GM12891 (cell line): Measurements from ENCODE around the gene ADORA2A.

Experiments
- PAX5 ChIP-seq: IDR thresholded peaks from 2 replicates; pipeline ENCODE4 v1.6.1; 2011; ENCODE audit warnings: low read length, moderate library complexity, mild to moderate bottlenecking; ENCODE audit not compliant: insufficient read depth, severe bottlenecking
- POLR2A ChIP-seq: IDR thresholded peaks from 2 replicates; pipeline ENCODE4 v1.6.1; 2011; ENCODE audit warnings: low read depth, low read length, control low read depth
- POLR2AphosphoS5 ChIP-seq: IDR thresholded peaks from 2 replicates; pipeline ENCODE4 v1.6.1; 2011; ENCODE audit warnings: low read depth, low read length, control low read depth
- POU2F2 ChIP-seq: IDR thresholded peaks from 2 replicates; pipeline ENCODE4 v1.6.1; 2011; ENCODE audit warnings: low read depth, mild to moderate bottlenecking, control low read depth, low read length, moderate library complexity
- SPI1 ChIP-seq: IDR thresholded peaks from 2 replicates; pipeline ENCODE4 v1.6.1; 2011; ENCODE audit warnings: low read depth, low read length, control low read depth
- TAF1 ChIP-seq: IDR thresholded peaks from 2 replicates; pipeline ENCODE4 v1.6.1; 2011; ENCODE audit warnings: low read depth, low read length, control low read depth

DNA sequence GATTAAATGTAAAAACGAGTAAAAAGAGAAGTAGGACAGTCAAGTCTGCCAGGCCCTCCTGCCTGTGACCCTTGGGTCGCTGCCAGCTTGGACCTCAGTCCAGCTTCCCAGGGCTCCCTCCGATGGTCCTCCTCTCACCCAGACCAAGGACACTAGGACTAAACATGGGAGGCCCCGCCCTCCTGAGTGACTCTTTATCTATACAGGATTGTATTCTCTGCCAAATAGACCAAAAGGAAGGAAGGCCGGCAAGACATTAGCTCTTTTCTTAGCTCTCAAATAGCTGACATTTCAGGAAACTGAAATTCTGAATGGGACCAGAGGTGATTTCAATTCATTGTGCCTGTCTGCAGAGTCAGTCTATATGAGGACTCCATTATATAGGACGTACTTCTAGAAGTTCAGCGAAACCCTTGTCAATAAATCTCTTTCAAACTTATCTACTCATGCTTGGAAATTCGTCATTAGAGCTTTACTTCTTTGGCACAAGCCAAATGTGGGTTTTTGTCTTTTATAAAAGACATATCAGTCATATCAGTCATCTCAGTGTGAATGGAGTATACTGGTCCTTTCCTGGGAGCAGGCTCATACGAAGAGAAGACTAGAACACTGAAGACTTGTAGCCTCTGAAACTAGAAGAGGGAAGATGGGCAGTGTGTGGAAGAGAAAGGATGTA, 28.5 kb downstream of the ADORA2A start:
- TF ChIP-seq TAF1, result no peak
- TF ChIP-seq POLR2A, result no peak
- TF ChIP-seq POLR2AphosphoS5, result no peak
- TF ChIP-seq PAX5, result no peak
- TF ChIP-seq SPI1, result no peak
- TF ChIP-seq POU2F2, result no peak
